Measurements from ENCODE around the gene RUFY1. TPM values are rescaled to one million over a fixed set of nuclear protein-coding genes. Genes with fewer than 3 reads are reported as not detected.

The RUFY1 gene
- total and polyA plus RNA-seq, 9 of the 15 experiments (the other 6 are each of a cell fraction or from before 2014, with no cell fraction given): 5.0 to 41.7 (median 29.6) TPM

DNA sequence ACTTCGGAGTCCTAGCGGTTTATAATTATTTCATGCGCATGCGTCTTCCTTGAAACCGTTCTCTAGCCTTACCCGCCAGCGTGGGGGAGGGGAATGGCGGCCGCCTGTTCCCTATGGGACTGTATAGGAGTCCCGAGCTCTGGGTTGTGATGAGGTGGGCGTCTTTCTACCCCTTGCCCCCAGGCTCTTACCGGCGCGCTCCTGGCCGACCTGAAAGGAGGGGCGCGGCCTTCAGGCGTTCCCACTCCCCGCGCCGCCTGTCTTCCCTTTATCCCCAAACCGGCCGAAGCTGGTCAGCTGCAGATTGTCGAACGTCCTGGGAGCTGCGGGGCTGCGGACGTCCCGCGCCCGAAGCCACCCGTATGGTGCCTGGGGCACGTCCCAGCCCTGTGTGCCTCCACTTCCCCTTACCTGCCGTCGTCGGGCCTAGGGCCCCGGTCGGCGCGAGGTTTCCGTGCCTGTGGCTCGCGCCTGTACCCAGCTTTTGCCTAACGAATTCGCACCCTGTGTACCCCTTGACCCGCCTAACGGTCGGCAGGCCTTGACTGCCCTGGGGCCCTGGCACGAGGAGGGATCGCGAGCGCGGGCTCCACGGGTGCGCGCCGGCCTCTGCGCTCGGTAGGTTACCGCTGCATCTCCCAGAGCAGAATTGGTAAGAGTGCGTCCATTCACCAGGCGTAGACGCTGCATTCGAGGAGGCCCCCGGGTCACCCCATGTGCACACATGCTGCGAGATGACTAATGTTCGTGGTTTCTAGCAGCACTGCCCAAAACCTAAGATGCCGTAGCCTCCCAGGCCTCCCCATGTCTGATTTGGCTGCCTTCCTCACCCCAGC is 73.8 kb downstream of the RUFY1 start (continued):
- TF ChIP-seq CREB3L1 (IDR thresholded peaks at IDR 0.05; ENCODE audit: borderline replicate concordance, low read depth) (no peak), CCAR2 (IDR thresholded peaks at IDR 0.05; ENCODE audit: low read depth, low read length) (no peak), ZNF561 (CRISPR knock-in tag; conservative IDR thresholded peaks at IDR 0.05) (no peak), ZC3H11A (IDR thresholded peaks at IDR 0.05; ENCODE audit: low read depth, low read length) (no peak), MCM5 (IDR thresholded peaks at IDR 0.05; ENCODE audit: low read depth) (no peak), C11orf30 (IDR thresholded peaks at IDR 0.05; ENCODE audit: low read depth) (no peak), EP400 (IDR thresholded peaks at IDR 0.05) (peak; percentile 96), SRSF7 (optimal IDR thresholded peaks at IDR 0.05; ENCODE audit: low read depth, low read length) (no peak), ZNF143 (CRISPR knock-in tag; IDR thresholded peaks at IDR 0.05) (peak; percentile 35; the same call in 1 of the 2 replicates), THRAP3 (IDR thresholded peaks at IDR 0.05; ENCODE audit: borderline replicate concordance) (no peak), KLF6 (CRISPR knock-in tag; IDR thresholded peaks at IDR 0.05; ENCODE audit: borderline replicate concordance) (no peak; the same call in 1 of the 2 replicates), PYGO2 (tag; IDR thresholded peaks at IDR 0.05) (no peak), MCM3 (IDR thresholded peaks at IDR 0.05) (no peak), ZNF124 (CRISPR knock-in tag; IDR thresholded peaks at IDR 0.05) (no peak), HMG20B (CRISPR knock-in tag; IDR thresholded peaks at IDR 0.05) (no peak), HNRNPH1 (optimal IDR thresholded peaks at IDR 0.05; ENCODE audit: low read depth, low read length) (no peak), CCNT2 (IDR thresholded peaks at IDR 0.05; ENCODE audit: borderline replicate concordance, extremely low read depth, insufficient read length, low read depth, low read length) (peak; percentile 39), ZFX (CRISPR knock-in tag; IDR thresholded peaks at IDR 0.05) (peak; percentile 97), RHOXF2B (CRISPR knock-in tag; conservative IDR thresholded peaks at IDR 0.05) (no peak), BCLAF1 (IDR thresholded peaks at IDR 0.05; ENCODE audit: borderline replicate concordance in 1 of 2, control insufficient read depth in 1 of 2, low read depth in 2 of 2, low read length in 1 of 2) (no peak), RBM17 (IDR thresholded peaks at IDR 0.05; ENCODE audit: borderline replicate concordance, low read depth, low read length) (no peak), GATAD2B (IDR thresholded peaks at IDR 0.05; ENCODE audit: borderline replicate concordance) (no peak), ZNF239 (CRISPR knock-in tag; IDR thresholded peaks at IDR 0.05) (no peak; the same call in none of the 2 replicates), ZNF436 (CRISPR knock-in tag; IDR thresholded peaks at IDR 0.05) (no peak)
